ENCODE measurements around the gene KIAA1671.

KIAA1671 gene

GRCh38 chr22:25119609-25120008 lies 167.1 kb downstream of the KIAA1671 start:
- DNase-seq (ENCODE audit: low read depth), result no peak

GRCh38 chr22:25120093-25120561 lies 167.6 kb downstream of the KIAA1671 start:
- no peak for DNase-seq (ENCODE audit: low read depth)

- no peak for DNase-seq (ENCODE audit: low read depth)
Measured at GRCh38 chr22:25120761-25121212, 168.3 kb downstream of the KIAA1671 start.

- DNase-seq (ENCODE audit: low read depth), result no peak
Measured at GRCh38 chr22:25122136-25122764, 169.7 kb downstream of the KIAA1671 start.

- DNase-seq (ENCODE audit: low read depth), result no peak
Measured at GRCh38 chr22:25123677-25124076, 171.2 kb downstream of the KIAA1671 start.

- DNase-seq (ENCODE audit: low read depth), result no peak
Measured at GRCh38 chr22:25125693-25126357, 173.3 kb downstream of the KIAA1671 start.

- no peak for DNase-seq (ENCODE audit: low read depth)
Measured at GRCh38 chr22:25126510-25126909, 174.0 kb downstream of the KIAA1671 start.

GRCh38 chr22:25127318-25127717 lies 174.8 kb downstream of the KIAA1671 start:
- no peak for DNase-seq (ENCODE audit: low read depth)

- no peak for DNase-seq (ENCODE audit: low read depth)
Measured at GRCh38 chr22:25130462-25130861, 177.9 kb downstream of the KIAA1671 start.

- no peak for DNase-seq (ENCODE audit: low read depth)
Measured at GRCh38 chr22:25131198-25131887, 178.8 kb downstream of the KIAA1671 start.

- no peak for DNase-seq (ENCODE audit: low read depth)
Measured at GRCh38 chr22:25134028-25134427, 181.5 kb downstream of the KIAA1671 start.

GRCh38 chr22:25134451-25134850 lies 181.9 kb downstream of the KIAA1671 start:
- DNase-seq (ENCODE audit: low read depth), result no peak

GRCh38 chr22:25136953-25137576 lies 184.5 kb downstream of the KIAA1671 start:
- DNase-seq (ENCODE audit: low read depth), result no peak

- no peak for DNase-seq (ENCODE audit: low read depth)
Measured at GRCh38 chr22:25137577-25138525, 185.3 kb downstream of the KIAA1671 start.

GRCh38 chr22:25139062-25139461 lies 186.5 kb downstream of the KIAA1671 start:
- DNase-seq (ENCODE audit: low read depth), result no peak

GRCh38 chr22:25142102-25142501 lies 189.6 kb downstream of the KIAA1671 start:
- no peak for DNase-seq (ENCODE audit: low read depth)

- DNase-seq (ENCODE audit: low read depth), result no peak
Measured at GRCh38 chr22:25143156-25144076, 190.9 kb downstream of the KIAA1671 start.

GRCh38 chr22:25144522-25144921 lies 192.0 kb downstream of the KIAA1671 start:
- no peak for DNase-seq (ENCODE audit: low read depth)

- DNase-seq (ENCODE audit: low read depth), result no peak
Measured at GRCh38 chr22:25146307-25146706, 193.8 kb downstream of the KIAA1671 start.

- DNase-seq (ENCODE audit: low read depth), result no peak
Measured at GRCh38 chr22:25146906-25147641, 194.6 kb downstream of the KIAA1671 start.

Measured in GM04503 (cell line).